ENCODE measurements around the gene CDK5R1.

GRCh38 chr17:32512328-32512727 lies 25.5 kb downstream of the CDK5R1 start:
- TF ChIP-seq CTCF (IDR thresholded peaks at IDR 0.05) (no peak), RCOR1 (IDR thresholded peaks at IDR 0.05; ENCODE audit: low read length) (no peak), USF2 (IDR thresholded peaks at IDR 0.05; ENCODE audit: borderline replicate concordance, low read depth, low read length) (no peak), EP300 (IDR thresholded peaks at IDR 0.05; ENCODE audit: borderline replicate concordance in 1 of 2, low read depth in 1 of 2, low read length in 1 of 2) (no peak), FOXM1 (IDR thresholded peaks at IDR 0.05; ENCODE audit: low read depth) (no peak), REST (IDR thresholded peaks at IDR 0.05; ENCODE audit: low read depth, low read length) (no peak), NRF1 (IDR thresholded peaks at IDR 0.05; ENCODE audit: low read depth, low read length) (no peak)

All from SK-N-SH (cell line).